ENCODE measurements around the gene DLGAP1. TPM values are rescaled to one million over a fixed set of nuclear protein-coding genes. Genes with fewer than 3 reads are reported as not detected.

DLGAP1 gene
- total RNA-seq, 1 experiment from 2014 or later: 23.2 TPM

GRCh38 chr18:3619222-3619621, 835.9 kb downstream of the DLGAP1 start:
- Histone ChIP-seq H4K5ac (ENCODE audit: insufficient read length, low read depth, low read length) (no peak overlapping the region), H2BK12ac (ENCODE audit: insufficient read length, low read depth, low read length) (no peak overlapping the region), H3K18ac (ENCODE audit: insufficient read length, low read depth, low read length) (no peak overlapping the region), H3K9me3 (ENCODE audit: control insufficient read depth, low read depth, low read length) (no peaks in the 10 kb centered on the region), H2AFZ (ENCODE audit: low read length) (no peak overlapping the region), H2BK15ac (ENCODE audit: low read depth, low read length) (no peak overlapping the region), H3K79me1 (ENCODE audit: insufficient read depth, low read depth, low read length, poor library complexity, severe bottlenecking) (no peaks in the 10 kb centered on the region), H3K23ac (ENCODE audit: insufficient read length, low read depth, low read length) (no peak overlapping the region), H2BK120ac (ENCODE audit: low read depth, low read length, poor library complexity, severe bottlenecking) (no peak overlapping the region), H3K23me2 (ENCODE audit: insufficient read length, low read depth, low read length, poor library complexity, severe bottlenecking) (no peaks in the 10 kb centered on the region), H2BK5ac (ENCODE audit: insufficient read length, low read length) (no peak overlapping the region), H4K20me1 (ENCODE audit: control insufficient read depth, insufficient read depth, insufficient read length) (no peaks in the 10 kb centered on the region), H3K4ac (ENCODE audit: low read depth, low read length) (no peak overlapping the region), H2BK20ac (ENCODE audit: low read depth, low read length, poor library complexity, severe bottlenecking) (no peak overlapping the region), H3K27ac (ENCODE audit: insufficient read length, low read depth, low read length) (no peak overlapping the region), H2AK5ac (ENCODE audit: insufficient read length, low read length) (no peak overlapping the region), H4K91ac (ENCODE audit: insufficient read length, low read depth, low read length) (no peak overlapping the region), H3K27me3 (ENCODE audit: insufficient read depth, low read length) (no peaks in the 10 kb centered on the region), H4K8ac (replicated peaks; ENCODE audit: insufficient read length, low read depth, low read length) (no peak overlapping the region), H3K14ac (ENCODE audit: insufficient read depth, low read length) (no peak overlapping the region; the same call in 1 of the 2 replicates), H3K4me2 (ENCODE audit: insufficient read depth, insufficient read length, low read length) (no peak overlapping the region), H3K9ac (ENCODE audit: extremely low read depth, insufficient read length, low read length) (no peak overlapping the region), H3K79me2 (ENCODE audit: insufficient read depth, low read length) (no peaks in the 10 kb centered on the region), H3K4me1 (ENCODE audit: insufficient read depth, low read length) (peaks cover 5% of the 10 kb centered on the region; the same call in 1 of the 2 replicates), H3K56ac (ENCODE audit: insufficient read length, low read depth, low read length) (no peak overlapping the region), H3T11ph (ENCODE audit: low read length) (no peak overlapping the region)
- H3K27me3 Mint-ChIP-seq (ENCODE audit: low read depth): peaks cover 1% of the 10 kb centered on the region; the same call in 1 of the 2 replicates
- peak; percentile 14 for DNase-seq
- no peaks in the 10 kb centered on the region; a peak in 2 of 7 replicates for H3K36me3 Mint-ChIP-seq (ENCODE audit: insufficient read depth in 1 of 3, low read depth in 3 of 3)
- WGBS (ENCODE audit: extremely low coverage, insufficient read length, low lambda C conversion rate): no CpG with 5 or more reads among the region's 3 CpGs
- no peak overlapping the region for H3K4me3 Mint-ChIP-seq
- H3K9me3 Mint-ChIP-seq: no peaks in the 10 kb centered on the region; a peak in 1 of 5 replicates
- TF ChIP-seq CTCF (conservative IDR thresholded peaks at IDR 0.05): no peak
- H3K27ac Mint-ChIP-seq: no peak overlapping the region
- peaks cover 22 to 25% of the 10 kb centered on the region in 2 experiments for H3K4me1 Mint-ChIP-seq
